H9 (cell line): ENCODE results near the gene GJA10. TPM values are rescaled to one million over a fixed set of nuclear protein-coding genes. Genes with fewer than 3 reads are reported as not detected.

Source experiments
- DNase-seq: peaks from one replicate; pipeline ENCODE4 v3.0.0-alpha.2; 2017
- H2AFZ ChIP-seq: one replicate; pipeline ENCODE4 v1.6.1; 2013; ENCODE audit warnings: mild to moderate bottlenecking, low read length, control low read depth, moderate library complexity
- H2AK5ac ChIP-seq: 2 replicates; pipeline ENCODE4 v1.6.1; 2013; ENCODE audit warnings: low read length, control low read depth, mixed read lengths; ENCODE audit not compliant: insufficient read length
- H2BK120ac ChIP-seq: one replicate; pipeline ENCODE4 v1.6.1; 2013; ENCODE audit warnings: low read depth, mild to moderate bottlenecking, low read length, control low read depth, inconsistent platforms; ENCODE audit not compliant: poor library complexity, severe bottlenecking
- H2BK12ac ChIP-seq: 2 replicates; pipeline ENCODE4 v1.6.1; 2013; ENCODE audit warnings: low read length, control low read depth, mixed read lengths, low read depth; ENCODE audit not compliant: insufficient read length
- H2BK15ac ChIP-seq: 2 replicates; pipeline ENCODE4 v1.6.1; 2013; ENCODE audit warnings: low read depth, low read length, control low read depth
- H2BK20ac ChIP-seq: one replicate; pipeline ENCODE4 v1.6.1; 2013; ENCODE audit warnings: low read depth, mild to moderate bottlenecking, low read length, control low read depth, inconsistent platforms; ENCODE audit not compliant: poor library complexity, severe bottlenecking
- H2BK5ac ChIP-seq: 2 replicates; pipeline ENCODE4 v1.6.1; 2013; ENCODE audit warnings: low read length, control low read depth, mixed read lengths; ENCODE audit not compliant: insufficient read length
- H3K14ac ChIP-seq: 2 replicates; pipeline ENCODE4 v1.6.1; 2013; ENCODE audit warnings: low read length, control low read depth; ENCODE audit not compliant: insufficient read depth
- H3K18ac ChIP-seq: 2 replicates; pipeline ENCODE4 v1.6.1; 2013; ENCODE audit warnings: low read depth, mild to moderate bottlenecking, mixed read lengths, low read length, control low read depth; ENCODE audit not compliant: insufficient read length
- H3K23ac ChIP-seq: 2 replicates; pipeline ENCODE4 v1.6.1; 2013; ENCODE audit warnings: low read length, control low read depth, mixed read lengths, low read depth; ENCODE audit not compliant: insufficient read length
- H3K23me2 ChIP-seq: 2 replicates; pipeline ENCODE4 v1.6.1; 2013; ENCODE audit warnings: low read depth, mild to moderate bottlenecking, mixed read lengths, low read length, control low read depth; ENCODE audit not compliant: insufficient read length, poor library complexity, severe bottlenecking
- H3K27ac ChIP-seq: 2 replicates; pipeline ENCODE4 v1.5.1; 2013; ENCODE audit warnings: low read length, control low read depth, mixed read lengths, low read depth; ENCODE audit not compliant: insufficient read length
- H3K27me3 ChIP-seq: 2 replicates; pipeline ENCODE4 v1.6.1; 2013; ENCODE audit warnings: low read length, control low read depth, inconsistent platforms; ENCODE audit not compliant: insufficient read depth
- H3K4ac ChIP-seq: 2 replicates; pipeline ENCODE4 v1.6.1; 2013; ENCODE audit warnings: low read depth, mild to moderate bottlenecking, control low read depth, inconsistent platforms, low read length, moderate library complexity
- H3K4me1 ChIP-seq: 2 replicates; pipeline ENCODE4 v1.6.1; 2013; ENCODE audit warnings: low read length, control low read depth, inconsistent platforms; ENCODE audit not compliant: insufficient read depth
- H3K4me2 ChIP-seq: 2 replicates; pipeline ENCODE4 v1.6.1; 2013; ENCODE audit warnings: low read length, control low read depth, mixed read lengths; ENCODE audit not compliant: insufficient read length, insufficient read depth
- H3K56ac ChIP-seq: 2 replicates; pipeline ENCODE4 v1.6.1; 2013; ENCODE audit warnings: low read depth, mild to moderate bottlenecking, mixed read lengths, low read length, control low read depth; ENCODE audit not compliant: insufficient read length
- H3K79me1 ChIP-seq: 2 replicates; pipeline ENCODE4 v1.6.1; 2013; ENCODE audit warnings: low read depth, mild to moderate bottlenecking, moderate library complexity, low read length, control low read depth, inconsistent platforms; ENCODE audit not compliant: insufficient read depth, poor library complexity, severe bottlenecking
- H3K79me2 ChIP-seq: 2 replicates; pipeline ENCODE4 v1.6.1; 2013; ENCODE audit warnings: low read length, control low read depth, inconsistent platforms; ENCODE audit not compliant: insufficient read depth
- H3K9ac ChIP-seq: 2 replicates; pipeline ENCODE4 v1.6.1; 2013; ENCODE audit warnings: low read length, control low read depth, mixed read lengths; ENCODE audit not compliant: insufficient read length; ENCODE audit errors: extremely low read depth
- H3K9me3 ChIP-seq: one replicate; pipeline ENCODE4 v1.6.1; 2013; ENCODE audit warnings: low read depth, low read length, inconsistent platforms; ENCODE audit not compliant: control insufficient read depth
- H3T11ph ChIP-seq: one replicate; pipeline ENCODE4 v1.6.1; 2013; ENCODE audit warnings: mild to moderate bottlenecking, low read length, control low read depth, inconsistent platforms
- H4K20me1 ChIP-seq: one replicate; pipeline ENCODE4 v1.6.1; 2013; ENCODE audit not compliant: control insufficient read depth, insufficient read length, insufficient read depth
- H4K5ac ChIP-seq: 2 replicates; pipeline ENCODE4 v1.6.1; 2013; ENCODE audit warnings: low read depth, mild to moderate bottlenecking, mixed read lengths, low read length, control low read depth; ENCODE audit not compliant: insufficient read length
- H4K8ac ChIP-seq: replicated peaks from 2 replicates; pipeline ENCODE4 v1.6.1; 2013; ENCODE audit warnings: low read length, control low read depth, mixed read lengths, low read depth; ENCODE audit not compliant: insufficient read length
- H4K91ac ChIP-seq: 2 replicates; pipeline ENCODE4 v1.6.1; 2013; ENCODE audit warnings: low read depth, mild to moderate bottlenecking, moderate library complexity, mixed read lengths, low read length, control low read depth; ENCODE audit not compliant: insufficient read length
- H3K27ac Mint-ChIP-seq, 3 experiments: 2 replicates in 2 of 3; 3 replicates in 1 of 3; pipeline ENCODE4 v1.8.0; 2020 to 2021; ENCODE audit warnings: mixed read lengths in 3 of 3, mild to moderate bottlenecking in 1 of 3, moderate library complexity in 1 of 3
- H3K27me3 Mint-ChIP-seq: 2 replicates; pipeline ENCODE4 v1.8.0; 2021; ENCODE audit warnings: low read depth, mild to moderate bottlenecking, moderate library complexity, mixed read lengths
- H3K36me3 Mint-ChIP-seq, 3 experiments: 2 replicates in 2 of 3; 3 replicates in 1 of 3; pipeline ENCODE4 v1.8.0; 2020 to 2021; ENCODE audit warnings: low read depth in 3 of 3, mixed read lengths in 3 of 3; ENCODE audit not compliant: insufficient read depth in 1 of 3
- H3K4me1 Mint-ChIP-seq, 2 experiments: 2 replicates each; pipeline ENCODE4 v1.8.0; 2020; ENCODE audit warnings: mixed read lengths in 2 of 2
- H3K4me3 Mint-ChIP-seq, 2 experiments: 2 replicates in 1 of 2; 3 replicates in 1 of 2; pipeline ENCODE4 v1.8.0; 2020 to 2021; ENCODE audit warnings: mild to moderate bottlenecking in 2 of 2, mixed read lengths in 2 of 2, moderate library complexity in 1 of 2
- H3K9me3 Mint-ChIP-seq, 2 experiments: 2 replicates in 1 of 2; 3 replicates in 1 of 2; pipeline ENCODE4 v1.8.0; 2020; ENCODE audit warnings: mild to moderate bottlenecking in 2 of 2, mixed read lengths in 2 of 2, moderate library complexity in 1 of 2
- CTCF ChIP-seq: fragments of 200-600 bp; sonication (generic); conservative IDR thresholded peaks from 3 replicates; pipeline ENCODE4 v1.8.0; 2021; ENCODE audit warnings: antibody characterized with exemption, mild to moderate bottlenecking
- WGBS: extraction: QIAGEN DNeasy Blood & Tissue Kit; methylation state at CpG from one replicate; pipeline ENCODE4 v1.1.7; 2013; ENCODE audit warnings: missing lambda C conversion rate, low lambda C conversion rate, mixed read lengths; ENCODE audit not compliant: insufficient read length; ENCODE audit errors: extremely low coverage; 5-methylcytosine and 5-hydroxymethylcytosine counted together
- total RNA-seq: library from RNA; stranded (reverse); gene quantifications from 2 replicates; pipeline ENCODE4 v1.2.1, GENCODE V29; 2021

Gene GJA10
- total RNA-seq, 1 experiment from 2014 or later: not detected

GRCh38 chr6:89938014-89938413 is 43.7 kb downstream of the GJA10 start:
- Mint-ChIP-seq H3K27ac (no peak overlapping the region), H3K4me1 (peaks cover 4 to 9% of the 10 kb centered on the region in 2 experiments)
- no peaks in the 10 kb centered on the region for H3K9me3 ChIP-seq

More at GRCh38 chr6:89938014-89938413, 43.7 kb downstream of the GJA10 start:
- H2BK15ac ChIP-seq: no peak overlapping the region
- TF ChIP-seq CTCF: no peak
- no peak overlapping the region for H3K9ac ChIP-seq
- Mint-ChIP-seq H3K4me3 (no peak overlapping the region), H3K36me3 (no peaks in the 10 kb centered on the region), H3K27me3 (no peaks in the 10 kb centered on the region), H3K9me3 (no peaks in the 10 kb centered on the region; a peak in 1 of 5 replicates)
- no peak overlapping the region for H2AFZ ChIP-seq
- H2BK120ac ChIP-seq: no peak overlapping the region
- H3K27me3 ChIP-seq: no peaks in the 10 kb centered on the region
- no peak overlapping the region for H2BK5ac ChIP-seq
- DNase-seq: no peak
- no peak overlapping the region for H2AK5ac ChIP-seq
- H4K91ac ChIP-seq: no peak overlapping the region
- no peak overlapping the region for H2BK20ac ChIP-seq
- H2BK12ac ChIP-seq: no peak overlapping the region
- H3K4me1 ChIP-seq: no peaks in the 10 kb centered on the region
- no peak overlapping the region for H3K14ac ChIP-seq
- H3K18ac ChIP-seq: no peak overlapping the region
- no peaks in the 10 kb centered on the region for H3K79me2 ChIP-seq
- H3K27ac ChIP-seq: no peak overlapping the region
- H3K56ac ChIP-seq: no peak overlapping the region
- no CpG with 5 or more reads among the region's 12 CpGs for WGBS
- no peak overlapping the region for H3K4me2 ChIP-seq
- no peak overlapping the region for H4K5ac ChIP-seq
- H3K4ac ChIP-seq: no peak overlapping the region
- H3K79me1 ChIP-seq: no peaks in the 10 kb centered on the region
- no peaks in the 10 kb centered on the region for H4K20me1 ChIP-seq
- H4K8ac ChIP-seq: no peak overlapping the region
- no peaks in the 10 kb centered on the region for H3K23me2 ChIP-seq
- no peak overlapping the region for H3K23ac ChIP-seq
- no peak overlapping the region for H3T11ph ChIP-seq
